ENCODE data around the gene COMMD2.

DNA sequence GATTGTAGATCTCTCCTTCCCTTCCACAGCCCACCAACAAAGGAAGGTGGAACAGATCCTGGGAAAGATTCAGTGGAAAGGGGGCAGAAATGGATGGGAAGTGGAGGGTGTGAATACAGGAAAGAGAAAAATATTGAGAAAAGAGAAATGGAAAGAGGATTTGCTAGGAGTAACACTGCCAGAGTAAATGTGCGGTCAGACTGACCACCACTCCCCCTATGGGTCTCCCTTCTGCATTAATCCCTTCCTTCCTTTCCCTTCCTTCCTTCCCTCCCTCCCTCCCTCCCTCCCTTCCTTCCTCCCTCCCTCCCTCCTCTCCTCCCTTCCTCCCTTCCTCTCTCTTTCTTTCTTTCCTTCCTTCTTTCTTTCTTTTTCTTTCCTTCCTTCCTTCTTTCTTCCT, 12.0 kb upstream of the COMMD2 start:
- TF ChIP-seq, protein P1, sequence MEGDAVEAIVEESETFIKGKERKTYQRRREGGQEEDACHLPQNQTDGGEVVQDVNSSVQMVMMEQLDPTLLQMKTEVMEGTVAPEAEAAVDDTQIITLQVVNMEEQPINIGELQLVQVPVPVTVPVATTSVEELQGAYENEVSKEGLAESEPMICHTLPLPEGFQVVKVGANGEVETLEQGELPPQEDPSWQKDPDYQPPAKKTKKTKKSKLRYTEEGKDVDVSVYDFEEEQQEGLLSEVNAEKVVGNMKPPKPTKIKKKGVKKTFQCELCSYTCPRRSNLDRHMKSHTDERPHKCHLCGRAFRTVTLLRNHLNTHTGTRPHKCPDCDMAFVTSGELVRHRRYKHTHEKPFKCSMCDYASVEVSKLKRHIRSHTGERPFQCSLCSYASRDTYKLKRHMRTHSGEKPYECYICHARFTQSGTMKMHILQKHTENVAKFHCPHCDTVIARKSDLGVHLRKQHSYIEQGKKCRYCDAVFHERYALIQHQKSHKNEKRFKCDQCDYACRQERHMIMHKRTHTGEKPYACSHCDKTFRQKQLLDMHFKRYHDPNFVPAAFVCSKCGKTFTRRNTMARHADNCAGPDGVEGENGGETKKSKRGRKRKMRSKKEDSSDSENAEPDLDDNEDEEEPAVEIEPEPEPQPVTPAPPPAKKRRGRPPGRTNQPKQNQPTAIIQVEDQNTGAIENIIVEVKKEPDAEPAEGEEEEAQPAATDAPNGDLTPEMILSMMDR (conservative IDR thresholded peaks at IDR 0.05; ENCODE audit: low read depth, low read length): no peak
- TF ChIP-seq POLR2A (IDR thresholded peaks at IDR 0.05; ENCODE audit: low read depth, low read length): no peak
- TF ChIP-seq, protein P2, sequence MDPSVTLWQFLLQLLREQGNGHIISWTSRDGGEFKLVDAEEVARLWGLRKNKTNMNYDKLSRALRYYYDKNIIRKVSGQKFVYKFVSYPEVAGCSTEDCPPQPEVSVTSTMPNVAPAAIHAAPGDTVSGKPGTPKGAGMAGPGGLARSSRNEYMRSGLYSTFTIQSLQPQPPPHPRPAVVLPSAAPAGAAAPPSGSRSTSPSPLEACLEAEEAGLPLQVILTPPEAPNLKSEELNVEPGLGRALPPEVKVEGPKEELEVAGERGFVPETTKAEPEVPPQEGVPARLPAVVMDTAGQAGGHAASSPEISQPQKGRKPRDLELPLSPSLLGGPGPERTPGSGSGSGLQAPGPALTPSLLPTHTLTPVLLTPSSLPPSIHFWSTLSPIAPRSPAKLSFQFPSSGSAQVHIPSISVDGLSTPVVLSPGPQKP (IDR thresholded peaks at IDR 0.05; ENCODE audit: borderline replicate concordance, low read depth, low read length): no peak
- TF ChIP-seq CEBPB (IDR thresholded peaks at IDR 0.05; ENCODE audit: low read depth, low read length): no peak
- no peak for TF ChIP-seq MAZ (IDR thresholded peaks at IDR 0.05; ENCODE audit: borderline replicate concordance, low read depth, low read length)
- TF ChIP-seq RCOR1 (IDR thresholded peaks at IDR 0.05; ENCODE audit: insufficient replicate concordance, low read length): no peak
- no peak for TF ChIP-seq MAFK (IDR thresholded peaks at IDR 0.05; ENCODE audit: low read depth, low read length)
- no peak for TF ChIP-seq RAD21 (IDR thresholded peaks at IDR 0.05; ENCODE audit: low read length)

All from IMR-90 (cell line).